Smooth muscle cell (in vitro differentiated cells): ENCODE results near the gene SLC25A13. TPM values are rescaled to one million over a fixed set of nuclear protein-coding genes. Genes with fewer than 3 reads are reported as not detected.
A peak's percentile ranks its signal among the peaks of the same experiment; 100 is the strongest.

Experiments
- DNase-seq: peaks from one replicate; lab custom pipeline; 2025; ENCODE audit not compliant: unreplicated experiment; lab: John Stamatoyannopoulos, UW
- H2AFZ ChIP-seq: fragments of 200-600 bp; sonication (generic); 2 replicates; pipeline ENCODE4 v1.6.0; 2016; ENCODE audit warnings: antibody characterized with exemption, low read depth, mild to moderate bottlenecking
- H3F3A ChIP-seq: fragments of 200-600 bp; sonication (generic); 2 replicates; pipeline ENCODE4 v1.6.0; 2017; ENCODE audit warnings: antibody characterized with exemption, low read depth
- H3K27ac ChIP-seq: fragments of 200-600 bp; sonication (generic); 2 replicates; pipeline ENCODE4 v1.5.1; 2016; ENCODE audit warnings: low read depth, mild to moderate bottlenecking
- H3K27me3 ChIP-seq: fragments of 200-600 bp; sonication (generic); 2 replicates; pipeline ENCODE4 v1.6.1; 2016; ENCODE audit warnings: low read depth, mild to moderate bottlenecking
- H3K36me3 ChIP-seq: fragments of 200-600 bp; sonication (generic); 2 replicates; pipeline ENCODE4 v1.5.1; 2016; ENCODE audit warnings: low read depth
- H3K4me1 ChIP-seq: fragments of 200-600 bp; sonication (generic); 2 replicates; pipeline ENCODE4 v1.5.1; 2016; ENCODE audit warnings: low read depth
- H3K4me2 ChIP-seq: fragments of 200-600 bp; sonication (generic); 2 replicates; pipeline ENCODE4 v1.6.0; 2016; ENCODE audit warnings: mild to moderate bottlenecking
- H3K4me3 ChIP-seq: fragments of 200-600 bp; sonication (generic); 2 replicates; pipeline ENCODE4 v1.5.1; 2016; ENCODE audit warnings: mild to moderate bottlenecking
- H3K79me2 ChIP-seq: fragments of 200-600 bp; sonication (generic); 2 replicates; pipeline ENCODE4 v1.6.0; 2016; ENCODE audit warnings: low read depth, mild to moderate bottlenecking
- H3K9ac ChIP-seq: fragments of 200-600 bp; sonication (generic); 2 replicates; pipeline ENCODE4 v1.6.0; 2016; ENCODE audit warnings: low read depth
- H3K9me3 ChIP-seq: fragments of 200-600 bp; sonication (generic); replicated peaks from 2 replicates; pipeline ENCODE4 v1.5.1; 2016; ENCODE audit warnings: low read depth
- H4K20me1 ChIP-seq: fragments of 200-600 bp; sonication (generic); 2 replicates; pipeline ENCODE4 v1.6.0; 2016; ENCODE audit warnings: low read depth
- WGBS: methylation state at CpG from one replicate; pipeline ENCODE4 v1.1.7; 2016; ENCODE audit warnings: low lambda C conversion rate; 5-methylcytosine and 5-hydroxymethylcytosine counted together
- microRNA counts: library from miRNA; unstranded; fragments of <30 nt; microRNA quantifications from one replicate; lab custom pipeline; 2016
- microRNA-seq: library from miRNA; unstranded; fragments of <30 nt; microRNA quantifications from one replicate; pipeline ENCODE4, GENCODE V29; 2016; ENCODE audit warnings: borderline number of aligned reads
- polyA plus RNA-seq: library from polyadenylated mRNA; unstranded; fragments of >200 nt; fragmentation: Nextera tagmentation; extraction: Ambion mirVana; gene quantifications from 2 replicates; pipeline ENCODE4 v1.2.1, GENCODE V29; 2016
- small RNA-seq: library from RNA; depleted of rRNA; stranded (forward); fragments of <200 nt; gene quantifications from one replicate; pipeline ENCODE3, GENCODE V24; 2014
- total RNA-seq: library from RNA; depleted of rRNA; stranded (reverse); fragments of >200 nt; gene quantifications from 2 replicates; pipeline ENCODE4 v1.2.3, GENCODE V29; 2014
- TF ChIP-seq, protein P1 (sequence below): fragments of 200-600 bp; sonication (generic); IDR thresholded peaks from 2 replicates; pipeline ENCODE4 v1.5.1; 2017; ENCODE audit warnings: borderline replicate concordance, mild to moderate bottlenecking, antibody characterized with exemption; ENCODE audit not compliant: insufficient read depth, poor library complexity, severe bottlenecking

SLC25A13 gene
- total and polyA plus RNA-seq, 2 experiments from 2014 or later, result 28.0 to 48.2 TPM

DNA sequence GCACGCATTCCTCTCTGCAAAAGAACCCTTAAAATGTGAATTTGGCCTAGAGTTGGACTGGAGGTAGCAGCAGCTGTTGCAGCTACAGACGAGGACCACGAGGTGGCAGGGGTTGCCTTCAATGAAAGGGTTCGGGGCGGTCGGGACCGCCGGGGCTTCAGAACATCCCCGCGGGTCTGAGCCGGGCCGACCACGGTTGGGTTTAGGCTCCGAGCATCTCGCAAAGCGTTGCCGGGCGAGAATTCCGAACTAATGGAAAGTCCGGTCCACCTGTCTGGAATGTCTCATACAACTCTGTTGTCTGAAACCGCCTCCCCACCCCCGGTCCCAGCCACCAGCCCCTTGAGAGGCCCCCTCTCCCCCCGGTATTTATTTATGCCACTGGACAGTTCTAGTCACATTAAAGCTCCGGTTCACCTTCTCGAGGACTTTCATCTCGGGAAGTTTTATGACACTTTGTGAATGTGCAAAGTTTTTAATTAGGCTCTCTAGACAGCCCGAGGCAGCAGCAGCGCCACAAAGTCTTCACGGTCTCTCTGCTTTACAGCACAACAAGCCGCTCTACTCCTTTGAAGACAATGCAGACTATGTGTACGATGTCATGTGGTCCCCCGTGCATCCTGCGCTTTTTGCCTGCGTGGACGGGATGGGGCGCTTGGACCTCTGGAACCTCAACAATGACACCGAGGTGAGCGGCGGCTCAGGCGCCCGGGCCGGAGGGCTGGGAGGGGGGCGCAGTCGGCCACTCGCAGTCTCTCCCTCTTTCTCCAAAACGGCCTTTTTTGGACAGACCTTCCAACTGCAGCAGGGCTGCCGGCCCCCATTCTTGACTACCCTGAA, 246.2 kb downstream of the SLC25A13 start:
- no peaks in the 10 kb centered on the region for H3K79me2 ChIP-seq
- no peak overlapping the region for H3K9ac ChIP-seq
- peak overlapping the region; percentile 92 for H3K4me2 ChIP-seq
- peak overlapping the region; percentile 81 for H2AFZ ChIP-seq
- TF ChIP-seq, protein P1, sequence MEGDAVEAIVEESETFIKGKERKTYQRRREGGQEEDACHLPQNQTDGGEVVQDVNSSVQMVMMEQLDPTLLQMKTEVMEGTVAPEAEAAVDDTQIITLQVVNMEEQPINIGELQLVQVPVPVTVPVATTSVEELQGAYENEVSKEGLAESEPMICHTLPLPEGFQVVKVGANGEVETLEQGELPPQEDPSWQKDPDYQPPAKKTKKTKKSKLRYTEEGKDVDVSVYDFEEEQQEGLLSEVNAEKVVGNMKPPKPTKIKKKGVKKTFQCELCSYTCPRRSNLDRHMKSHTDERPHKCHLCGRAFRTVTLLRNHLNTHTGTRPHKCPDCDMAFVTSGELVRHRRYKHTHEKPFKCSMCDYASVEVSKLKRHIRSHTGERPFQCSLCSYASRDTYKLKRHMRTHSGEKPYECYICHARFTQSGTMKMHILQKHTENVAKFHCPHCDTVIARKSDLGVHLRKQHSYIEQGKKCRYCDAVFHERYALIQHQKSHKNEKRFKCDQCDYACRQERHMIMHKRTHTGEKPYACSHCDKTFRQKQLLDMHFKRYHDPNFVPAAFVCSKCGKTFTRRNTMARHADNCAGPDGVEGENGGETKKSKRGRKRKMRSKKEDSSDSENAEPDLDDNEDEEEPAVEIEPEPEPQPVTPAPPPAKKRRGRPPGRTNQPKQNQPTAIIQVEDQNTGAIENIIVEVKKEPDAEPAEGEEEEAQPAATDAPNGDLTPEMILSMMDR, result peak; percentile 86
- H3K4me1 ChIP-seq, result no peaks in the 10 kb centered on the region
- H3K36me3 ChIP-seq, result no peaks in the 10 kb centered on the region
- peak overlapping the region; percentile 65 for H3K4me3 ChIP-seq
- H4K20me1 ChIP-seq, result no peaks in the 10 kb centered on the region
- no peaks in the 10 kb centered on the region for H3F3A ChIP-seq
- H3K9me3 ChIP-seq, result no peaks in the 10 kb centered on the region
- no peak overlapping the region for H3K27ac ChIP-seq
- 2% methylated on average over 47 of the region's 47 CpGs for WGBS
- peak; percentile 10 for DNase-seq
- H3K27me3 ChIP-seq, result peaks cover 15% of the 10 kb centered on the region

GRCh38 chr7:96074871-96075270, 247.0 kb downstream of the SLC25A13 start:
- TF ChIP-seq, protein P1, result no peak
- H2AFZ ChIP-seq, result no peak overlapping the region
- no peaks in the 10 kb centered on the region for H3F3A ChIP-seq
- DNase-seq, result no peak
- WGBS, result 36% methylated on average over 1 of the region's 1 CpG
- no peak overlapping the region for H3K9ac ChIP-seq
- no peak overlapping the region for H3K4me3 ChIP-seq
- H3K36me3 ChIP-seq, result no peaks in the 10 kb centered on the region
- peaks cover 15% of the 10 kb centered on the region for H3K27me3 ChIP-seq
- H3K79me2 ChIP-seq, result no peaks in the 10 kb centered on the region
- no peak overlapping the region for H3K27ac ChIP-seq
- H3K4me2 ChIP-seq, result no peak overlapping the region
- H3K4me1 ChIP-seq, result no peaks in the 10 kb centered on the region
- no peaks in the 10 kb centered on the region for H4K20me1 ChIP-seq
- H3K9me3 ChIP-seq, result no peaks in the 10 kb centered on the region

MicroRNA genes within 50 kb of the gene (microRNA counts, 767-probe panel; counts per million panel counts)
- microRNA hsa-miR-591 (lab: Ali Mortazavi, UCI), result 183 counts per million

Small RNAs within 50 kb of the gene (microRNA-seq; reads per million reads assigned to microRNA genes)
- not detected for gene MIR591

Small RNAs within 50 kb of the gene (small RNA-seq; reads per million reads assigned to genes)
- gene AC084368.1 (not detected), gene MIR591 (not detected), gene RNU6-364P (not detected), gene RNU6-532P (not detected)
